GM12873 (cell line): ENCODE results near the gene LRP1B.

ENCODE experiments used
- CTCF ChIP-seq: IDR thresholded peaks from 2 replicates; pipeline ENCODE4 v1.5.1; 2012; ENCODE audit warnings: low read depth, mild to moderate bottlenecking, moderate library complexity, low read length, control low read depth; ENCODE audit not compliant: insufficient read depth; ENCODE audit errors: missing control alignments

Gene LRP1B

DNA sequence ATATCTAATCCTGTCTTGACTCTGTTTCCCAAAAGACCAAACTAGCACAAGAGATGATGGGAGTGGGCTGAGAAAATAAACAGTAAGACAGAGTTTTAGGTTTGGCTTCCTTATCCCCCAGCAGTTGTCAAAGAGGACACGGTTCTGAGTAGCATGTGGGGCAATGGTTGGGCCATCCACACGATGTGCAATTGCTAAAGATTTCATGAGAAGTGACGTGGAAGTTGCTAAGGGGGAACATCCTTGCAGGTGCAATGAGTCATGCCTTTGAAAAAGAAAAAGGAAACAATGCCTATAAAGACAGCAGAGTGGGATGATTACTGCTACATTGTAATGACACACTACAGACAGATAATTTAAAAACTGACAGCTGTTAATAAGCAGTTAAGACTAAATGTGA lies 1395.8 kb downstream of the LRP1B start:
- TF ChIP-seq CTCF, result no peak

DNA sequence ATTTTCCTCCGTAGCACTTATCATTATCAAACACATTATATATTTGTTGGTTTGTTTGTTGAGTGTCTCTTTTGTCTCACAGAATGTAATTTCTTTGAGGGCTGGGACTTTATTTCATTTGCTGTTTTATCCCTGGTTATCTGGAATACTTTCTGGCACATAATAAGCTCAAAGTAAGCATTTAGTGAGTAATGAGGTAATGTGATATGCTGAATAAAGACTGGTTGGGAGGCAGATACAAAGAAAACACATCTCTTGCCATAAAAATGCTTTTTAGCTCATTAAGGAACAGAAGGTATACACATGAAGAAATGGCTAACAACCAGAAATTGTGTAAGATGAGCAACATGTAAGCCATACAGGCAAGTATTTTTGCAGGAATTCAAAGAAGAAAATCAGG lies 1411.8 kb downstream of the LRP1B start:
- no peak for TF ChIP-seq CTCF

DNA sequence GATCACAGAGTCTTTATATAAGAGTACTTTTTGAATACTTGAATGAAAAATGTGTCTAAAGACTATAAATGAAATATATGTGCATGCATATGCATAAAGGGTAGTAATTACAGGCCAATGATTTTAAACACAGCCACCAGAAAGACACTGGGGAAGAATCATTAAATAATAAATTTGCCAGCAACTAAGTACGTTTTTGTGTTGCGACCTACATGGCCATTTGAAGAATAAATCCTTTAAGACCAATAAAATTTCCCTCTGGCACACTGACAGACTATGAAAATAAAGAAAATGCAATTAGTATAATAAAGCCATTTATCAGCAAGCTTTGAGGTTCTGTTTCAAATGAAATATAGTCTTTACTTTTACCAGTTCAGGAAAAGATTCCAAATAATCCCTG lies 1413.3 kb downstream of the LRP1B start:
- no peak for TF ChIP-seq CTCF

DNA sequence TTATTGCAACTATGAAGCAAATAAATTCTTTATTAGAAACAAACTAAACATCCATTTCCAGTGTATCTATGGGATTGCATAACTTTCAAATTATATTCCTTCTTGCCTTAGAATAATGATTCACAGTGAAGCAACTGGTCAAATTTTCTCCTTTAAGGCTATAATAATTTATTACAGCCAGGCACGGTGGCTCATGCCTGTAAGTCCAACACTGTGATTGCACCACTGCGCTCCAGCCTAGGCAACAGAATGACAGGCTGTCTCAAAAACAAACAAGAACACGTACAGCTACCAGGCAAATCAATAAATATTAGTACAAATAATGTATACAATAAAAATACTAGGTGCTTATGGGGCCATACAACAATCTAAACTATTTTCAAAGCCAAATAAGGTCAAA lies 1416.2 kb downstream of the LRP1B start:
- no peak for TF ChIP-seq CTCF

GRCh38 chr2:140711867-140712266 lies 1418.9 kb downstream of the LRP1B start:
- no peak for TF ChIP-seq CTCF

DNA sequence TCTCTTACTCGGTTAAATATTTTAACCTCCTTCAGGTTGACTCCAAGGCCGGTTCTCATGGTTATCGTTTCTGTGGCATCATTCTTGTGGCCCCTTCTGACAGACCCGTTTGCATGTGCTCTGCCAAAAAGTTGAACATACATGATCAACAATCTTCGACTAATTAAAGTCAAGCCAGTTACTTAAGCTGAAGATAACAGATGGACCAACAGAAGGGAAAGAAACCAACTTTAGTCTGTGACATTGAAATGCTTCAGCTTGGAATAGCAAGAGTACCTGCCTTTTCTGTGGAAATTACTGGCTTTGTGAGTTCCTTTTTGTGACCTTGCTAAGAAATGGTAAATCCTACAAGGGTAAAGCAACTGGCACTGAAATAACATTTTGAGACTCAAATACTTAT lies 1429.1 kb downstream of the LRP1B start:
- no peak for TF ChIP-seq CTCF

- no peak for TF ChIP-seq CTCF
Observed at GRCh38 chr2:140698636-140699035, 1432.2 kb downstream of the LRP1B start.

GRCh38 chr2:140696449-140696848 lies 1434.4 kb downstream of the LRP1B start:
- TF ChIP-seq CTCF, result no peak
